Cardiac fibroblast (primary cell): ENCODE results near the gene SGO1.

Experiments
- DNase-seq, 2 donors: peaks; one replicate each; pipeline versions ENCODE4 v3.0.0 to v3.0.0-alpha.2; 2010; ENCODE audit warnings: low read depth in 2 of 2
- H3K4me3 ChIP-seq, 2 donors: replicated peaks in 1 of 2; 1 replicate in 1 of 2; 2 replicates in 1 of 2; pipeline ENCODE4 v1.5.1; 2011; ENCODE audit warnings: low read depth in 2 of 2, low read length in 2 of 2, mild to moderate bottlenecking in 2 of 2, moderate library complexity in 1 of 2
- CTCF ChIP-seq: IDR thresholded peaks from one replicate; pipeline ENCODE4 v1.5.1; 2011; ENCODE audit warnings: low read depth, mild to moderate bottlenecking, low read length, inconsistent platforms

Gene SGO1

GRCh38 chr3:20185679-20186599 is at the start of gene SGO1:
TSS of gene SGO1 (minus strand) at chr3:20186206. CDS start at chr3:20184027, 2,179 bp downstream.
- peak; percentile 98 for DNase-seq
- TF ChIP-seq CTCF, result no peak
- peak within 1 kb of the TSS; percentile 83 to 99 for H3K4me3 ChIP-seq

GRCh38 chr3:20235796-20236195 is 49.8 kb upstream of the SGO1 start:
- no peak for DNase-seq
- no peak for TF ChIP-seq CTCF
- no peak overlapping the region for H3K4me3 ChIP-seq

- no peak for TF ChIP-seq CTCF
- H3K4me3 ChIP-seq, result no peak overlapping the region
- DNase-seq, result no peak
These were observed 47.1 kb upstream of the SGO1 start for GRCh38 chr3:20232906-20233780.

GRCh38 chr3:20230954-20231353 is 44.9 kb upstream of the SGO1 start:
- DNase-seq, result no peak
- TF ChIP-seq CTCF, result no peak
- H3K4me3 ChIP-seq, result no peak overlapping the region

- H3K4me3 ChIP-seq, result no peak overlapping the region
- DNase-seq, result peak; percentile 52 to 57
- TF ChIP-seq CTCF, result peak; percentile 33
These were observed 39.8 kb upstream of the SGO1 start for GRCh38 chr3:20225769-20226168.

- no peak for DNase-seq
- TF ChIP-seq CTCF, result no peak
- no peak overlapping the region for H3K4me3 ChIP-seq
These were observed 36.3 kb upstream of the SGO1 start for GRCh38 chr3:20222274-20222673.
